ENCODE measurements around the gene CMSS1. TPM values are rescaled to one million over a fixed set of nuclear protein-coding genes. Genes with fewer than 3 reads are reported as not detected.

CMSS1 gene
- total RNA-seq, 4 donors from 2014 or later = 2.4 to 29.9 (median 5.2) TPM

DNA sequence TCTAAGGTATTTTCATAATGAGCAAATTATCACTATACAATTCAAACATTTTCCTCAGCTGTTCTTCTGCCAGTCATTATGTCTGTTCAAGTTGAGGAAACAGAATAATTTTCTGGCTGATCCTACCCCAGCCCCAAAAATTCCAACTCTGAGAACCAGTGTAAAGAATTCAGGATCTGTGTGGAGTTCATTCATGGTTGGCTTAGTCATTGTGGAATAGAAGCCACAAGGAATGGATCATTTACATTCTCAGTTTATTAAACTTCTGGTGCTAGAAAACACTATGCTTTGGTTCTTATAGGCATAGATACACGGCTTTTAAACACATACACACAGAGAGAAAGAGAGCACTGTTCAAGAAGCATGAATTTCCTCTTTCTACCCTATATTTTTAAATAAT, 134.6 kb downstream of the CMSS1 start:
- Histone ChIP-seq H3K4me3 (no peak overlapping the region), H3K27me3 (no peaks in the 10 kb centered on the region), H3K27ac (no peak overlapping the region), H3K36me3 (no peaks in the 10 kb centered on the region), H3K4me1 (peaks cover 4 to 23% (median 12%) of the 10 kb centered on the region in 4 donors), H3K9me3 (no peaks in the 10 kb centered on the region)
- WGBS, 2 donors (ENCODE audit: low coverage in 1 of 2) = 78 to 90% methylated on average over 1 of the region's 1 CpG
- DNase-seq = no peak
- intact Hi-C loops (cut with DNase I; ENCODE audit: low total_unique reads) = no loop called here
- in situ Hi-C loops (cut with MboI; ENCODE audit: low pct_ligation_motif_present in 1 of 4, low pct_unique_long_range_greater_than_20kb in 1 of 4, low sequenced_read_pairs in 3 of 4) = no loop called here
- no peak for TF ChIP-seq EP300 (IDR thresholded peaks at IDR 0.05; ENCODE audit: low read depth)
- no peak for TF ChIP-seq CTCF (IDR thresholded peaks at IDR 0.05)
- TF ChIP-seq POLR2AphosphoS5 (IDR thresholded peaks at IDR 0.05) = no peak
- no peak for TF ChIP-seq POLR2A (IDR thresholded peaks at IDR 0.05)

DNA sequence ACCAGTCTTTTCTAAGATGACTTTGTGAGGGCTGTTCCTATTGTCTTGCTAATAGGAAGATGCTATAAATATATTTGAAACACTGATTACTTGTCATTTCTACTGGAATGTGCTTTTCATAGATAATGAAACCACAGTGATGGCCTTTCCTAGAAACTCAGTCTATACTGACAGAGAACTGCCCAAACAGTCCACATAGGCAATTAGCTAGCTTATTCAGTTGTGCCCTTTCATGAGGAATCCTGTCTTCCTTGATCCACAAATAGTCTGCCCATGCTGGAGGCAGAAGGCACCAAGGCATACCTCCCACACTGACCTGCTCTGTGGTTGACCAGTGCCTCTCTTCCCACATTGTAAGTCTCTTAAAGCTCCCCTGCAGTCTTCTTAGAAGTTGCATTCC, 135.9 kb downstream of the CMSS1 start:
- H3K27me3 ChIP-seq = no peaks in the 10 kb centered on the region
- H3K4me1 ChIP-seq = peaks cover 4 to 19% (median 9%) of the 10 kb centered on the region in 4 donors
- in situ Hi-C loops (cut with MboI; ENCODE audit: low pct_ligation_motif_present in 1 of 4, low pct_unique_long_range_greater_than_20kb in 1 of 4, low sequenced_read_pairs in 3 of 4) = no loop called here
- DNase-seq = no peak
- TF ChIP-seq CTCF (IDR thresholded peaks at IDR 0.05) (no peak), POLR2A (IDR thresholded peaks at IDR 0.05) (no peak)
- no peak overlapping the region for H3K4me3 ChIP-seq
- intact Hi-C loops (cut with DNase I; ENCODE audit: low total_unique reads) = no loop called here
- H3K27ac ChIP-seq = no peak overlapping the region
- no peaks in the 10 kb centered on the region for H3K36me3 ChIP-seq
- no peaks in the 10 kb centered on the region for H3K9me3 ChIP-seq

DNA sequence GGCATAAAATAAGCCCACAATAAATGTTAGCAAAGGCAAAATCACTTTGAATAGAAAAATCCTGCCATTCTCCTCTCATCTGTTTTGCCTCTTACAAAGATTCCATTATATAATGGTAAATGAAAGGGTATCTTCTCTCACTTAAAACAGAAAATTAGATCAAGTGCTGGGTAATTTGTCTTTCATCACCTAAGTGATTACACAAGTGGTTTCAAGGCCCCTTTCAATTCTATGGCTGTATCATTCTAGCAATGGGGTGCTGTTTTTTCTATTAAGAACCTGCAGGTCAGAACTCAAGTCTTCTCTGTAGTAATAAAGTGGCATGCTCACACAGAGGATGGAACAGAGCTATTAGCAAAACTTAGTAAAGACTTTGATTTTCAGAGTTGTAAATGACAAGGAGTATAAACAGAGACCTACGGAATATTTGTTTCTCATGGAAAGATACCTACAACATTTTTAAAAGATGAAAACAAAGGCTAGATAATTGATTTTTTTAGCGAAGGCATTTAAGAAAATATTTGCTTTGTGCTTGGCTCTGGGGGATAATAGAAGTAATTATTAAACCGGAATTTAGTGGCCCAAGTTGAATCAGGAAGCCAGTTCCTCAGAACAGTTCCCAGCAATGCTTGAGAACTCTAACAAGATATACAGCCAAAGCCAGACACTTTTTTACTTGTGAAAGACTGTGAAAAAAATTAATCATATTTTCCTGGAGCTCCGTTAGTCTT, 137.4 kb downstream of the CMSS1 start:
- 82 to 86% methylated on average over 4 of the region's 4 CpGs for WGBS, 2 donors (ENCODE audit: low coverage in 1 of 2)

More for the DNA sequence above, 137.4 kb downstream of the CMSS1 start:
- in situ Hi-C loops (cut with MboI; ENCODE audit: low pct_ligation_motif_present in 1 of 4, low pct_unique_long_range_greater_than_20kb in 1 of 4, low sequenced_read_pairs in 3 of 4) (no loop called here), intact Hi-C loops (cut with DNase I; ENCODE audit: low total_unique reads) (no loop called here)
- TF ChIP-seq POLR2AphosphoS5 (IDR thresholded peaks at IDR 0.05) (no peak), CTCF (IDR thresholded peaks at IDR 0.05) (no peak), POLR2A (IDR thresholded peaks at IDR 0.05) (no peak), EP300 (IDR thresholded peaks at IDR 0.05; ENCODE audit: low read depth) (no peak)
- no peak overlapping the region for H3K27ac ChIP-seq
- no peak for DNase-seq
- peaks cover 0 to 7% (median 1%) of the 10 kb centered on the region in 4 donors for H3K4me1 ChIP-seq
- no peak overlapping the region for H3K4me3 ChIP-seq
- no peaks in the 10 kb centered on the region for H3K9me3 ChIP-seq
- H3K27me3 ChIP-seq = no peaks in the 10 kb centered on the region
- H3K36me3 ChIP-seq = no peaks in the 10 kb centered on the region
